HG02610 (cell line): ENCODE results near the gene CXXC1.
A peak's percentile ranks its signal among the peaks of the same experiment; 100 is the strongest.
"Not testable (repeated sequence)": the region's sequence is repeated elsewhere in the genome, so short reads cannot be mapped to it uniquely, and the experiment has no call there.

ENCODE experiments used
- ATAC-seq: cut with Tn5 transposase; IDR thresholded peaks from one replicate; pipeline ENCODE4 v1.9.1; 2021; ENCODE audit warnings: mild to moderate bottlenecking, moderate library complexity; ENCODE audit not compliant: unreplicated experiment

CXXC1 gene

DNA sequence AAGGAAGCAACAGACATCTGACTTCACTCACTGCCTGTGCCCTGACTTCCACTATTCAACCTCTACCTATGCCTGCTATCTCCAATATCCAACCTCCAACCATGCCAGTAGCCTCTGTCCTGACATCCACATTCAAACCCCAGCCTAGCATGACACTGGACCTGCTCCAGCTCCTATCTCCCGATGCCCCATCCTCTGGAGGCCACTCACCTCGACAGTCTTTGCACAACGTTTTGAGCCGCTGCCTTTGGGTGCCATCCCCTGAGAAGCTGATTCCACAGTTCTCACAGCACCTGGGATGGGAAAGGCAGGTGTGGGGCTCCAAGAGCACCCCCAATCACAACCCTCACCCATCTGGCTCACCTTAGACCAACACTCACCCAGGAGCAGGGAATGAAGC, 11.0 kb downstream of the CXXC1 start:
- ATAC-seq = no peak

DNA sequence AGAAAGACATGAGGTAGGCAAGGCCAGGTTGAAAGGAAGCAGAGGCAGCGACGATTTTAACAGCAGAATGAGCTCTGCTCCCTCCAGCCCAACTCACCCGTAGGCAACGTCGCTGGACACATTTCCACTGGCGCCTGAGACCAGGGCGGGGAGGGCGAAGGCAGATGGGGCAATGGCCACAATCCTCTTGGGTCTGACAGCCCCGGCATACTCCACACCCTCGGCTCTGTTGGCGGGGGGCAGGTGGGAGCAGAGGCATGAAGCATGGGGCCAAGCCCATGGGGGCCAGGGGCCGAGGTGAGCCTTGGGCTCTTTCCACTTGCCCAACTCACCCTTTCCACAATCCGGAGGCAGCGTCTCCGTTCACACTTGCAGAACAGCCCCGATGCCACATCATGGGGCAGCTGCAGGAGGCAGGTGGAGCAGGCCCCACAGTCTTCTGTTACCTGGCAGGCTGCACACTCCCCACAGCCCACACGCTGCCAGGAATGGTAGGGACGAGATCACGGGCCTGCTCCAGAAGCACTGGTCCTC, 11.9 kb downstream of the CXXC1 start:
- ATAC-seq = no peak

DNA sequence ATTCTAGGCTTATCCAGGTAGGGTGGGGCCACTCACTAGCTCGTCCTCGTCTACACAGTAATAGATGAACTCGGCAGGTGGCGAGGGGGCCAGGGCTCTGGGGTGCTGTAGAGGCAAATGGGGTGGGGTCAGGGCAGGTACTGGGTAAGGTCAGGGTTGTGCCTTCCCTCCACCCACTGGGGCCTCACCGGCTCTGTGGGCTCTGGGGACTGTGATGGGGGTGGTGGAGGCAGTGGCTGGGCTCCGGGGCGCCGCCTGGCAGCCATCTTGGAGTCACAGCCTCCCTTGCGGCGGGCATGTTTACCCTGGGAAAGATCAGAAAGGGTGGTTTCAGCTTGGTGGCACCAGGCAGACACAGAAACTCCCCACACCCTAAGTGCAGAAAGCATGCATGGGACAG, 12.6 kb downstream of the CXXC1 start:
- no peak for ATAC-seq

DNA sequence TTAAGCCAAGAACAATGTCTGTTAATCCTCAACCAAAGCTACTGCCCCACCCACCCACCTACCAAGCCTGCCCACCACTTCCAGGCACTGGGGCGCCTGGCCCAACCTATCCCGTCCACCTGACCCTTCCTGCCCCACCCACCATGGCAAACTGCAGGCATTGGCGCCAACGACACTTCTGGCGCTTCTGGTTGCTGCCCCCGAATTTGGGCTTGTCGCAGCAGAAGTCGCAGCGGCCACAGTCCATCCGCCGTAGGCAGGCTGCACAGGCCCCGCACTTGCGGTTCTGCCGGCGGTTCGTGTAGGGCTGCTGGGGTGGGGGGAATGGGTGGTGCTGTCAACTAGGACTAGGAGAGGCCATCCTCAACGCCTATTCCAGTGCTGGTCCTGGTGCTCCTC, 13.4 kb downstream of the CXXC1 start:
- ATAC-seq = no peak

DNA sequence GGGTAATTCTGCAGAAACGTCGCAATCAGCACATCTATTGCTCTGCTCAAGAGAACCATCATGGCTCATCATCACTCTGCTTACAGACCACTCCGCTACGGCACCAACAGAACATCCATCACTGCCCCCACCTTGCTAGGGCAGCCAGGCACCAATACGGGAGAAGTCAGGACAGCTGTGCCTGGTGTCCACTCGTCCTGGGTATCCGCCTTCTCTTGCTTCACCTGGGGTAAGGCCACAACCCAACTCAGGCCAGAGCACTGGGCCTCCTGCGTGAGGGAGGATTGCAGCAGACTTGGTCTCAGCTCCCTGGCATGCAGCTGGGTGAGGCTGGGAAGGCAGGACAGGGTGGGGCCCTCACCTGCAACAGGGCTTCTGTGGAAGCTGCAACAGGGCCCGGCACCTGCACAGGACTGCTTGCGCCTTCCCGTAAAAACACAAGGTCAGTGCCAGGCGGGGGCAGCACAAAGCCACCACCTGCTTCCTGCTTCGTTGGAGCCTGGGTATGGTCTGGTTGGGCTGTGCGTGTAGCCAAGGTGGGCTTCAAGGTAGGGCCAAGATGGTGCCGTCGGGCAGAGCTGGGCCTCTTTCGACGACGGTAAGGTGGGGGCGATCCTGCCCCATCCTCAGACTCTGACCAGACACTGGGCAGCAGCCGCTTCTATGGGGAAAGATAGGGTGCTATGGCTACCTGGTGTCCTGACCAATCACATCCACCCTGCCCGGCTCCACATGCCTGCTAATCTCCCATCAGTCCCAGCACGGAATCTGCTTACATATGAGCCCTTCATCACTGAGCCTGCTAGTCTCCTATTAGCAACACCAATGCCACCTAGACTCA, 14.1 kb downstream of the CXXC1 start:
- ATAC-seq = no peak

- no peak for ATAC-seq
Measured at GRCh38 chr18:50272568-50272967, 14.9 kb downstream of the CXXC1 start.

- ATAC-seq = peak; percentile 73
Measured at GRCh38 chr18:50268022-50268747, 19.3 kb downstream of the CXXC1 start.

DNA sequence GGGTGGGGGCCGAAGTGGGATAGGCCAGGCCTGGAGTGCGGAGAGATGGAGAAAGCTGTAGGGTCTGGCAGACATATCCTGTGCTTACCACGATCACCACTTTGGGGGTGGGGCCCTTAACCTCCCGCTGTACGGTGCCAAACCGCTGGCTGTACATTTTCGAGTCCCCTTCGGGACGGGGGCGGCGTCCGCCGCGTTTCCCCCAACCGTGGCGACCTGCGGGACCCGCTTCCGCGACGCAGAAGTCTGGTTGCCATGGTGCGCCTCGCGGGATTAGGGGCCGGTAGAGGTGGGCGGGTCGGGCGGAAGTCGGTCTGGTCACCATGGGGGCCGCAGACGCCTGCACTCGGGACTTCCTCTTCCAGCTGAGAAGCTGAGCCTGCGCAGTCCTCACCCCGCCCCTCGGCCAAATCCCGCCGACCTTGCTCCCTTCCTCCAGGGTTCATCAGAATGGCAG, 21.2 kb downstream of the CXXC1 start, which contains the start of gene CFAP53:
TSS of gene CFAP53 (minus strand) at position 248 of the 457 bp plus-strand sequence. CDS start at position 157, 91 bp downstream.
- ATAC-seq = peak; percentile 86

GRCh38 chr18:50262977-50263376, 24.5 kb downstream of the CXXC1 start:
- ATAC-seq = no peak

DNA sequence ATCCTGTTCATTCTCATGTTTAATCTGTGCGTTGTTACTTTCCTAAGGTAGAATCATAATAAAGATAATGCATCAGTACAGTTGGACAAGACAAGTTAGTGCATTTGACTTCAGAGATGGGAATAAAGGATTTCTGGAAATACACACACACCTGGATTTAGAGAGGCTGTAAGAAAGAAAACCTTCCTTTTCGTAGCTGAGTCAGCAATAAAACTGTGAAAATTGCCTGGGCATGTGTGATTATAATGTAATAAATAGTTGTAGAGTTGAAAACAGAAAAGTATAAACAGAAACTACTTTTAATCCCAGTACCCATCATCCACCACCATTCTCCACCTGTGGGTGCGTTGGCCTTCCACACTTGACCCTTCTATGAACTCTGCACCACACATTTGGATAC, 36.6 kb downstream of the CXXC1 start:
- ATAC-seq = no peak

DNA sequence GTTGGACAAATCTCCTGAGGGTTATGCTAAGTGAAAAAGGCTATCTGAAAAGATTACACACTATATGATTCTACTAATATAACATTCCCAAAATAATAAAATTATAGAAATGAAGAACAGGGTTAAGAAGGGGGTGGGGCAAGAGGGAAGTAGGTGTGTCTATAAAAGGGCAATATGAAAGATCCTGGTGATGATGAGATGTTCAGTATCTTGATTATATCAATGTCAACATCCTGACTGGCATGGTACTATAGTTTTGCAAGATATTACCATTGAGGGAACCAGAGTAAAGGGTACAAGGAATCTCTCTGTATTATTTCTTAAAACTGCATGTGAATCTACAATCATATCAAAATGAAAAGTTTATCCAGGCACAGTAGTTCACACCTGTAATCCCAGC, 37.9 kb downstream of the CXXC1 start:
- no peak for ATAC-seq

GRCh38 chr18:50247561-50247960, 39.9 kb downstream of the CXXC1 start:
- no peak for ATAC-seq

DNA sequence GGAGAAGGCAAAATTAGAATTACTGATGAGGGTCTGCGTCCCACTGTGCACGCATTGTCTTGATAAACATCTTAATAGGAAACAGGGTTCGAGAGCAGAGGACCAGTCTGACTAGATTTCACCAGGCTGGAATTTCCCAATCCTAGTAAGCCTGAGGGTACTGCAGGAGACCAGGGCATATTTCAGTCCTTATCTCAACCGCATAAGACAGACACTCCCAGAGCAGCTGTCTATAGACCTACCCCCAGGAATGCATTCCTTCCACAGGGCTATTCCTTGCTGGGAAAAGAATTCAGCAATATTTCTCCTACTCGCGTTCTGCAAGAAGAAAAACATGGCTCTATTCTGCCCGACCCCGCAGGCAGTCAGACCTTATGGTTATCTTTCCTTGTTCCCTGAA, 45.7 kb downstream of the CXXC1 start:
- not testable (repeated sequence) for ATAC-seq

DNA sequence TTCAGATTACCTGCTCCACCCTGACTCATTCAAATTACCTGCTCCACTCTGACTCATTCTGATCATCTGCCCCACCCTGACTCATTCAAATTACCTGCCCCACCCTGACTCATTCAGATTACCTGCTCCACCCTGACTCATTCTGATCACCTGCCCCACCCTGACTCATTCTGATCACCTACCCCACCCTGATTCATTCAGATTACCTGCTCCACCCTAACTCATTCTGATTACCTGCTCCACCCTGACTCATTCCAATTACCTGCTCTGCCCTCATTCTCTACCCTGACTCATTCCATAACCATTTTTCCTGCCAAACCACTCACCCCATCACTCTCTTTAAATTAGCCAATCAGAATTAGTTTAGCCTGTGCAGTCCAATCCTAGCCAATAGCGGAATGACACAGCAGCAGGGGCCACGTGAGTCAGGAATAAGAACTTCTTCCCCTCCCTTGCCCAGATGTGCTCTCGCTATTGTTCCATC, 47.4 kb downstream of the CXXC1 start:
- ATAC-seq = no peak

- no peak for ATAC-seq
Measured at GRCh38 chr18:50232419-50232818, 55.1 kb downstream of the CXXC1 start.
